ENCODE data around the gene PHAF1. TPM values are rescaled to one million over a fixed set of nuclear protein-coding genes. Genes with fewer than 3 reads are reported as not detected.
A peak's percentile ranks its signal among the peaks of the same experiment; 100 is the strongest.

Gene PHAF1
- total and polyA plus RNA-seq, 9 of the 15 experiments (the other 6 are each of a cell fraction or from before 2014, with no cell fraction given): 5.1 to 25.4 (median 13.8) TPM

DNA sequence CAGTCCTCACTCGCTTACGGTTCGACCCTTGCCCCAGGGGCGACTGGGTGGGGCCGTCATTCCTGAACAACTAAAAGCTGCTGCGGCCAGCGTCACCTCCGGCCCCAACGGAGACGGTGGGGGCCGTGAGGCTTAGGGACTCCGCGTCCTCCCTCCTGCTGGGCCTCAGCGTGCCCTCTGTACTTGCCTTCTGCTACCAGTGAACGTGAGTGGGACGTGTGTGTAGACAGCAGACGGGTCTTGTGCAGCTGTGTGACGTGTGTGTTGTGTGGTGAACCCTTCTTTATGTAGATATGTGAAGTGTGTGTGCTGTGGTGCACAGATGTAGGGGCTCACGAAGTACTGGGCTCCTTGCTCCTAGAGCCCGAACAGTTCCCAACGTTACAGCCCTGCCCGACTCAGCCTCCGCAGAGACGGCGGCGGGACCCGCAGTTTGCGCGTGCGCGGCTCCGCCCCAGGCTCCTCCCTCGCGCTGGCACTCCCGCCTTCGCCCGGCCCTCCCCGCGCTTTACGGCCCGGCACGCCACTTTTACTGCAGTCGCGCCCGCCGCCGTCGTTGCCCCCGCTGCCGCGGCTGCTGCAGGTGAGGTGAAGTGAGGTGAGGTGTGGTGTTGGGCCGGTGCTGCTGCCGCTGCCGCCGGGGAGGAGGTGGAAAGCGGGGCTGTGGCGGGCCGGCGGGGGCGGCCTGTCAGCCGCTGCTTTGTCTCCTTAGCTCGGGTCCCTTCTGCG lies at the start of gene PHAF1 (continued):
- TF ChIP-seq, protein P1, sequence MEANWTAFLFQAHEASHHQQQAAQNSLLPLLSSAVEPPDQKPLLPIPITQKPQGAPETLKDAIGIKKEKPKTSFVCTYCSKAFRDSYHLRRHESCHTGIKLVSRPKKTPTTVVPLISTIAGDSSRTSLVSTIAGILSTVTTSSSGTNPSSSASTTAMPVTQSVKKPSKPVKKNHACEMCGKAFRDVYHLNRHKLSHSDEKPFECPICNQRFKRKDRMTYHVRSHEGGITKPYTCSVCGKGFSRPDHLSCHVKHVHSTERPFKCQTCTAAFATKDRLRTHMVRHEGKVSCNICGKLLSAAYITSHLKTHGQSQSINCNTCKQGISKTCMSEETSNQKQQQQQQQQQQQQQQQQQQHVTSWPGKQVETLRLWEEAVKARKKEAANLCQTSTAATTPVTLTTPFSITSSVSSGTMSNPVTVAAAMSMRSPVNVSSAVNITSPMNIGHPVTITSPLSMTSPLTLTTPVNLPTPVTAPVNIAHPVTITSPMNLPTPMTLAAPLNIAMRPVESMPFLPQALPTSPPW (CRISPR knock-in tag; IDR thresholded peaks at IDR 0.05): peak; percentile 52; the same call in 1 of the 2 replicates
- TF ChIP-seq NFYB (IDR thresholded peaks at IDR 0.05; ENCODE audit: extremely low read depth, insufficient read length) (no peak), ELF2 (CRISPR knock-in tag; IDR thresholded peaks at IDR 0.05) (no peak), PTBP1 (IDR thresholded peaks at IDR 0.05; ENCODE audit: low read depth, low read length) (no peak), EP400 (IDR thresholded peaks at IDR 0.05) (peak; percentile 29; the same call in 1 of the 2 replicates), CREB1 (IDR thresholded peaks at IDR 0.05) (no peak), CREB1 (CRISPR knock-in tag; IDR thresholded peaks at IDR 0.05) (peak; percentile 37), ESRRB (CRISPR knock-in tag; IDR thresholded peaks at IDR 0.05; ENCODE audit: borderline replicate concordance) (no peak), EP300 (IDR thresholded peaks at IDR 0.05; ENCODE audit: low read length) (no peak), ZKSCAN8 (CRISPR knock-in tag; IDR thresholded peaks at IDR 0.05) (no peak), CBFA2T2 (conservative IDR thresholded peaks at IDR 0.05) (no peak), TARDBP (IDR thresholded peaks at IDR 0.05) (peak; percentile 10; the same call in 1 of the 2 replicates), ZNF696 (CRISPR knock-in tag; conservative IDR thresholded peaks at IDR 0.05) (no peak), HOXB6 (CRISPR knock-in tag; IDR thresholded peaks at IDR 0.05; ENCODE audit: borderline replicate concordance) (no peak), ZNF232 (CRISPR knock-in tag; IDR thresholded peaks at IDR 0.05) (no peak), NEUROD1 (IDR thresholded peaks at IDR 0.05; ENCODE audit: borderline replicate concordance, low read depth, low read length, partially characterized antibody) (no peak), NCOA2 (IDR thresholded peaks at IDR 0.05; ENCODE audit: partially characterized antibody in 2 of 2) (no peak), MYC (IDR thresholded peaks at IDR 0.05; ENCODE audit: low read depth, low read length) (0 out of 2 replicates have a peak, but pooled peaks have one; percentile 41), MYC (CRISPR knock-in tag; IDR thresholded peaks at IDR 0.05; ENCODE audit: borderline replicate concordance, low read depth) (no peak), TCF7L2 (IDR thresholded peaks at IDR 0.05; ENCODE audit: low read depth, low read length) (no peak)
- TF ChIP-seq, protein P2, sequence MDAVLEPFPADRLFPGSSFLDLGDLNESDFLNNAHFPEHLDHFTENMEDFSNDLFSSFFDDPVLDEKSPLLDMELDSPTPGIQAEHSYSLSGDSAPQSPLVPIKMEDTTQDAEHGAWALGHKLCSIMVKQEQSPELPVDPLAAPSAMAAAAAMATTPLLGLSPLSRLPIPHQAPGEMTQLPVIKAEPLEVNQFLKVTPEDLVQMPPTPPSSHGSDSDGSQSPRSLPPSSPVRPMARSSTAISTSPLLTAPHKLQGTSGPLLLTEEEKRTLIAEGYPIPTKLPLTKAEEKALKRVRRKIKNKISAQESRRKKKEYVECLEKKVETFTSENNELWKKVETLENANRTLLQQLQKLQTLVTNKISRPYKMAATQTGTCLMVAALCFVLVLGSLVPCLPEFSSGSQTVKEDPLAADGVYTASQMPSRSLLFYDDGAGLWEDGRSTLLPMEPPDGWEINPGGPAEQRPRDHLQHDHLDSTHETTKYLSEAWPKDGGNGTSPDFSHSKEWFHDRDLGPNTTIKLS (IDR thresholded peaks at IDR 0.05; ENCODE audit: borderline replicate concordance, low read depth): no peak
- TF ChIP-seq, protein P3, sequence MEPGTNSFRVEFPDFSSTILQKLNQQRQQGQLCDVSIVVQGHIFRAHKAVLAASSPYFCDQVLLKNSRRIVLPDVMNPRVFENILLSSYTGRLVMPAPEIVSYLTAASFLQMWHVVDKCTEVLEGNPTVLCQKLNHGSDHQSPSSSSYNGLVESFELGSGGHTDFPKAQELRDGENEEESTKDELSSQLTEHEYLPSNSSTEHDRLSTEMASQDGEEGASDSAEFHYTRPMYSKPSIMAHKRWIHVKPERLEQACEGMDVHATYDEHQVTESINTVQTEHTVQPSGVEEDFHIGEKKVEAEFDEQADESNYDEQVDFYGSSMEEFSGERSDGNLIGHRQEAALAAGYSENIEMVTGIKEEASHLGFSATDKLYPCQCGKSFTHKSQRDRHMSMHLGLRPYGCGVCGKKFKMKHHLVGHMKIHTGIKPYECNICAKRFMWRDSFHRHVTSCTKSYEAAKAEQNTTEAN (CRISPR knock-in tag; IDR thresholded peaks at IDR 0.05): no peak
- TF ChIP-seq, protein P4, sequence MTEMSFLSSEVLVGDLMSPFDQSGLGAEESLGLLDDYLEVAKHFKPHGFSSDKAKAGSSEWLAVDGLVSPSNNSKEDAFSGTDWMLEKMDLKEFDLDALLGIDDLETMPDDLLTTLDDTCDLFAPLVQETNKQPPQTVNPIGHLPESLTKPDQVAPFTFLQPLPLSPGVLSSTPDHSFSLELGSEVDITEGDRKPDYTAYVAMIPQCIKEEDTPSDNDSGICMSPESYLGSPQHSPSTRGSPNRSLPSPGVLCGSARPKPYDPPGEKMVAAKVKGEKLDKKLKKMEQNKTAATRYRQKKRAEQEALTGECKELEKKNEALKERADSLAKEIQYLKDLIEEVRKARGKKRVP (CRISPR knock-in tag; IDR thresholded peaks at IDR 0.05): no peak

All from K562 (cell line).